A549 (cell line): Measurements from ENCODE around the gene TRIM74.
"Not testable (repeated sequence)": the region's sequence is repeated elsewhere in the genome, so short reads cannot be mapped to it uniquely, and the experiment has no call there.

ENCODE experiments used
- CEBPB ChIP-seq, 2 experiments: fragments of >200 bp in 1 of 2; sonication (Bioruptor Twin) in 1 of 2; formaldehyde crosslinking in 1 of 2; IDR thresholded peaks; 2 replicates each; pipeline ENCODE4 v1.6.1; 2012 to 2016
- CTCF ChIP-seq: fragments of >200 bp; sonication (Bioruptor Twin); formaldehyde crosslinking; IDR thresholded peaks from 3 replicates; pipeline ENCODE4 v1.5.1; 2016
- EP300 ChIP-seq, 2 experiments: fragments of >200 bp; sonication (Bioruptor Twin); formaldehyde crosslinking; IDR thresholded peaks; 2 replicates in 1 of 2; 3 replicates in 1 of 2; pipeline ENCODE4 v1.6.1; 2016 to 2017
- JUN ChIP-seq, 2 experiments: fragments of >200 bp; sonication (Bioruptor Twin); formaldehyde crosslinking; IDR thresholded peaks; 2 replicates in 1 of 2; 3 replicates in 1 of 2; pipeline ENCODE4 v1.6.1; 2016 to 2017
- JUNB ChIP-seq: fragments of >200 bp; sonication (Bioruptor Twin); formaldehyde crosslinking; IDR thresholded peaks from 2 replicates; pipeline ENCODE4 v1.6.1; 2016
- MYC ChIP-seq: IDR thresholded peaks from 2 replicates; pipeline ENCODE4 v1.6.1; 2012; ENCODE audit warnings: mild to moderate bottlenecking, inconsistent platforms, low read length, improper control_type of control experiment, borderline replicate concordance
- RAD21 ChIP-seq, 2 experiments: fragments of >200 bp in 1 of 2; sonication (Bioruptor Twin) in 1 of 2; formaldehyde crosslinking in 1 of 2; IDR thresholded peaks in 1 of 2; conservative IDR thresholded peaks in 1 of 2; 2 replicates in 1 of 2; 3 replicates in 1 of 2; pipeline ENCODE4 v1.6.1; 2012 to 2018; ENCODE audit warnings: inconsistent platforms in 1 of 2
- SMC3 ChIP-seq: fragments of >200 bp; sonication (Bioruptor Twin); formaldehyde crosslinking; IDR thresholded peaks from 3 replicates; pipeline ENCODE4 v1.6.1; 2018; ENCODE audit warnings: inconsistent platforms
- ZFP36 ChIP-seq: fragments of 450-650 bp; IDR thresholded peaks from 2 replicates; pipeline ENCODE4 v1.6.1; 2014; ENCODE audit warnings: borderline replicate concordance; ENCODE audit not compliant: partially characterized antibody
- TF ChIP-seq, protein P1 (sequence below): IDR thresholded peaks from 2 replicates; pipeline ENCODE4 v1.6.1; 2012

DNA sequence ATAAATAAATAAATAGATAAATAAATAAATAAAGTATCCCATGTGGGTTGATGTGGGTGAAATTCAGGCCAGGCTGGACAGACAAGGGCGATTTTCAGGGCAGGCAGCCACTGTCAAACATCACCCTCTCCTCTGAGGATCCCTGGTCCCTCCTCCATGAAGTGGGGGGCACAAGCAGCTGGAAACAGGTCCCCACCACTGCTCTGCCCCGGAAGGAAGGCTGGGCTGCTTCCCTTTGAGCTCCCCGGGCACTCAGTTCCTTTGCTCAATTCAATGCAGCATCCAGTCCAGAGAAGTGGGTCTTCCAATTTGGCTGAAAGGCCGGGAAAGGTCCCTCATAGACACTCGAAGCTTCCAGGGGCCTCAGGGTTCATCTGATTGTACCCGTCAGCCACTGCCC, 11.1 kb upstream of the TRIM74 start:
- not testable (repeated sequence) for TF ChIP-seq MYC; SMC3; CEBPB (IDR thresholded peaks at IDR 0.05); RAD21 (conservative IDR thresholded peaks at IDR 0.05 in 1 of 2, IDR thresholded peaks at IDR 0.05 in 1 of 2); CTCF; EP300 (IDR thresholded peaks at IDR 0.05); JUNB; ZFP36; JUN (IDR thresholded peaks at IDR 0.05)
- TF ChIP-seq, protein P1, sequence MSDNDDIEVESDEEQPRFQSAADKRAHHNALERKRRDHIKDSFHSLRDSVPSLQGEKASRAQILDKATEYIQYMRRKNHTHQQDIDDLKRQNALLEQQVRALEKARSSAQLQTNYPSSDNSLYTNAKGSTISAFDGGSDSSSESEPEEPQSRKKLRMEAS = not testable (repeated sequence)
